DMS114 treated with DMSO at 0.1 percent for 48 hours (cell line): Measurements from ENCODE around the gene CHST15.
"Not testable (repeated sequence)": the region's sequence is repeated elsewhere in the genome, so short reads cannot be mapped to it uniquely, and the experiment has no call there.

Source experiments
- DNase-seq: peaks from one replicate; lab custom pipeline; 2025; ENCODE audit not compliant: unreplicated experiment; lab: John Stamatoyannopoulos, UW

The CHST15 gene

DNA sequence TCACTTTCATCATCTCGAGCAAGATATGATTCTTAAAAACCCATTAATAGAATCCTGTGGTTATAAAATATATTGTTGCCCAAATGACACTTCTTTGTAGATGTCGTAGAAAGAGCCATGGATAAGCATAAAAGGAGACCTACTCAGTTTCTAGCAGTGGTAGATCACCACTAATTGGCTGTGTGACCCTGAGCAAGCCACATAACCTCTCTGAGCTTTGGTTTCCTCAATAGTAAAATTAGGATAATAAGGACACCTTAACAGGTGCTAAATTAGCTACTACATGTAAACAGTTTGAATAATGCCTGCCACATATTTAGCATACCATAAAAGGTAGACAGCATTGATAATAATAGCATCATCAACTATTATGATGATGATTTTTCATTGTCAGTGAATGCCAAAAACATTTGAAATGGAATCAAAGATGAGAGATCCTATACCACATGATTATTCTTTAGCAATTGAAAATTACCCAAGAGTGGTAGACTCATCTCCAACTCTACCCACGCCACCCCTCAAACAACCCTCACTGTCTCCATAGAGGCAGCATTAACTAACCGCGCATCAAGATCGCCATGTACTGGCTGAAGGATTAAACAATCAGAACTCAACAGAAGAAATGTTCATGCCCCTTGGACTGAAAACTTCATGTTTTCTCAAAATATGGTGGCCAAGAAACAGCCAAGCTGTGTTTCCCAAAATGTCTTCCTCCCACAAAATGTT lies 45.8 kb downstream of the CHST15 start:
- no peak for DNase-seq

DNA sequence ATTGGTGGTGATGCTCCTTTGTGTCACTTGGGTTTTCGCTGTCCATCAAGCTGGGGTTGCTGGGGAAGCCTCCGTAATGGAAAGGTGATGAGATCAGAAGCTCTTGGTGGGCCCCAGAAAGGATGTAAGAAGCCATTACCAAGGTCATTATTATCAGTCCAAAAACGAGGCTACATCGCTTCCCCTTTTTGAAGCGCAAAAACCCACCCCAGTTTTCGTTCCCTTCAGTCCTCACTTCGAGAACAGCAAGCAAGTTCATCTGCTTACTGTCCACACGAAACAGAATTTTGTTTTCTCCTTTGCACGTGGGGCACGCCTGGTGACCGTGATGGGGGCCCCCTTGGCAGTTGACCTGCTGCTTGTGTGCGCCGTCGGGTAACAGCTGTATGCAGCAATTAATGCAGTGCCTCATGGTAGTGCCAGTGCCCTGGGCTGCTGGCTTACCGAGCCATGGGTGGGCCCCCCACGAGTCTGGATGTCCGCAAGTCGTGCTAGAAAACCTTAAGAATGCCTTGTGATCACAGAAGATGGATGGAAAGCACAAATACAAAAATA lies 47.5 kb downstream of the CHST15 start:
- DNase-seq, result no peak

DNA sequence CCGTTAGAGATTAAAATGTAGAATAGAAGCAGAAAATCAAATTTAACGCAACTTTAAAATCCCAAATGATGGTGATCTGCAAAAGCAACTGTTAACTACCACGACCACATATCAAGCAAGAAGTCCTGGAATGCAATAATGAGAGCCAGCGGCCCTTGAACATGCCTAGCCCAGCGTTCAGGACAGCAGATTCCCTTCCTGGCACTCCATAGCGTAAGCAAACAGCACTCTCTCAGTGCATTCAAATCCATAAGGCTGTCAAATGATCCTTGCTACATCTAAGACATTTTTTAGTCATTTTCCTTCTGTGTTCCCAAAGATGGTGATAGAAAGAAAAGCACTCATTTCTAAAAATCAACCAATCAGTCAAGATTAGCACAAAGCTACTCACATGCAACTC lies 48.1 kb downstream of the CHST15 start:
- DNase-seq, result no peak

- no peak for DNase-seq
Observed at GRCh38 chr10:124044143-124044862, 49.1 kb downstream of the CHST15 start.

DNA sequence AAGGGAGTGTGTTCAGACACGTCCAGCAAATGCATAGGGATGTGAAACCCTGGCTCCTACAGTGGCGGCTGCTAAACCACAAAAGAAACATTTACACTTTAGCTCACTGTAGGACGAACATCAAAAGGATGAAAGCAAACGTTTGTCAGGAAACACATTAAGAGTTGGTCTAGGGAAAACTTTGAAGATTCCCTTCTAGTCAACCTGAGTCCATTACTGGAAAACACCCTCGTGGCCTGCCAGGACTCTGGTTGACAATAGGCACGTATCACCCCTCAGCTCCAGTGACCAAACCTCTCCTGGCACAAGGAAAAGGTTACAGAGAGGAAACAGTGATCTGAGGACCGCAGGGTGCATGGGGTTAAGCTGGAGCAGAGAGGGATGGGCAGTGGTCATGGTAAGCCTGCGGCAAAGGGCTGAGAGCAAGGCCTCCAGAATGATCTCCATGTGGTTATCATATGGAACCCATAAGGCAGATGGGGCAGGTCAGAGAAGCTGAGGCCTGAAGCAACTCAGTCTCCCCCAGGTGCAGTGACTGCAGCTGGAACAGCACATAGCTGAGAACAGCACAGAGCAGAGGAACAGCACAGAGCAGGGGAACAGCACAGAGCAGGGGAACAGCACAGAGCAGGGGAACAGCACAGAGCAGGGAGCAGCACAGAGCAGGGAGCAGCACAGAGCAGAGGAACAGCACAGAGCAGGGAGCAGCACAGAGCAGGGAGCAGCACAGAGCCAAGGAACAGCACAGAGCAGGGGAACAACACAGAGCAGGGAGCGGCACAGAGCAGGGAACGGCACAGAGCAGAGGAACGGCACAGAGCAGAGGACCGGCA lies 49.9 kb downstream of the CHST15 start:
- no peak for DNase-seq

DNA sequence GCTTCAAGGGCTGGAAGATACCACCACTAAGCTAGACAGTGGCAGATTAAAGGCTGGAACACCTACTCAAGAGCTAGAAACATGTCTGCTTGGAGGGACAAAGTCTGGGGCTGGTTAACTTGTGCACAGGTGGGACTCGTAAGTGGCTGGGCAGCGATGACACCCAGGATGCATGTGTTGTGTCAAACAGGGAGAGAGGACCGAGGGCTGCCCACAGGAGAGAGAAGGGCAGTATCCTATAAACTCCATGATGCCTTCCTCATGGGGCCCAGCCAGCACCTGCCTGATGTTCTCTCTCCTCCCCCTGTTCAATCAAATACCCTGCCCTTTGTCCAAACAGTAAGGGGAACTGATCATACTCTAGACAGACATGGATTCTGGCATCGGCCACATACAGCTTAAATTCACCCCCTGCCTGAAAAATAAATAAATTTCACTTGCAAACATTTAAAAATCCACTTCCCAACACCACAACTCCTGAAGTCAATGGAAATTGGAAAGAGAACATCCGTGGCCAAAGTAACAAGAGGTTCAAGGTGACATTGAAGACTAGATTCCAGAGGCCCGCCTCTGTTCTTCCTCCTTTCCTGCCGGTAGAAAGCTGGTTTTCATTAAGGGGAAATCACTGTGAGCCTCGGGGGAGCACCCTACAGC lies 50.6 kb downstream of the CHST15 start:
- no peak for DNase-seq

- DNase-seq, result no peak
Observed at GRCh38 chr10:124041675-124042445, 51.5 kb downstream of the CHST15 start.

DNA sequence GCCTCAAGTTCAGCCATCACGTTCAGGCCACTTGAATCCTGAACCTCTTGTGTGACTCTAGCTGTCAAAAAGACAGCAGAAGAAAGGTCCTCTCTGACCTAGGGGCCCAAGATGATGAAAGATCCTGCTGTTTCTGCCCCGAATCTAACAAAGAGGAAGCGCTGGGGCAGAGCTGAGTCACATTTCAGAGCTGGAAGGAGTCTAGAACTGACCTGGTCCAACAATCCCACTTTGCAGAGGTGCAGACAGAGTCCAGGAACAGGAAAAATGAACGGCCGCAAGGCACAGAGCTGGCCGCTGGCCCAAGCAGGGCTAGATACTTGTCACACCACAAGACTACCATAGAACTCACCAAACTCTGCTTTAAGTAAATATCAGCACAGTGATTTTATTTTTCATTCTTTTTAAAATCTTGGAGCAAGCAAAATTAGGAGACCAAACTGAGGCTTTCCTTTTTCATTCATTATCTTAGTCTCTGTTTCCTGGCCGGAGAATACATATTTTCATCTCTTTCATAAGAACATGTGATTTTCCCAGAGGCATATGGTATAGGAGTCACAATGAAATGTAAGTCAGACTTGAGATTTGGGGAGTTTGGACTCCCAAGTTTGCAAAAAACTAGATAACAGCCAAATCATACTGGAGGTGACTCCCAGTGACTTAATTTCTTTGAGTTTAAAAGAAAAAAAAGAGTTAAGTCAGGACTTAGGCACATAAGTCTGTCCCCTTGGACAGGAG lies 52.8 kb downstream of the CHST15 start:
- no peak for DNase-seq

GRCh38 chr10:124039483-124040013 lies 53.9 kb downstream of the CHST15 start:
- DNase-seq, result no peak

DNA sequence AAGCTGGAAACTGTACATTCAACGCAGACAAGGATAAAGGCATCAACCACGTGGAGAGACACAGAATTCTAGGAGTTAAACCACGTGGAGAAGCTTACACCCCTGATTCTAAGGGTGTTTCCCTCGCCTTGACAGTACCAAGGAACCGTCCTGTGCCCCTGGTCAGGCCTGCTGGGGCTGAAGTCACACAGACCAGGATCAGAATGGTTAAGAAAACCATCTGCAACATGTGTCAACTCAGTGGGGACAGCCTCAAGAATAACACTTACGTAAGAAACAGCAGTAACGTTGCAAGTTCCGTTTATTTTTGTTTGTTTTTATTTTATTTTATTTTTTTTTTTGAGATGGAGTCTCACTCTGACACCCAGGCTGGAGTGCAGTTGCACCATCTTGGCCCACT lies 55.6 kb downstream of the CHST15 start:
- DNase-seq, result no peak

- no peak for DNase-seq
Observed at GRCh38 chr10:124037286-124037685, 56.1 kb downstream of the CHST15 start.

DNA sequence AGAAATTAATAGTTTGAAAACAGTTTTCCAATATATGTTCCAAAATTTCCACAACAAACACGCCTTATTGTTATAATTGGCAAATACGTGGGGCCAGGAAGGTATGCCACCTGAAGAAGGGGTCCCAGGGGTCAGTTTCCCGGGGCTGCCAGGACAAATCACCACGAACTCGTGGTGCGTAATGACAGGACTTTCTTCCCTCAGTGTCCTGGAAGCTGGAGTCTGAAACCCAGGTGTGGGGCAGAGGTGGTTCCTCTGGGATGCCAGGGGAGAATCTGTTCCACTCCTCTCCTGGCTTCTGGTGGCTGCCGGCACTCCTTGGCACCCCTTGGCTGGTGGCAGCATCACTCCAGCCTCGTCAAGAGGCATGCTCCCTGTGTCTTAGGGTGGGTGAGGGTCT lies 56.7 kb downstream of the CHST15 start:
- DNase-seq, result no peak

DNA sequence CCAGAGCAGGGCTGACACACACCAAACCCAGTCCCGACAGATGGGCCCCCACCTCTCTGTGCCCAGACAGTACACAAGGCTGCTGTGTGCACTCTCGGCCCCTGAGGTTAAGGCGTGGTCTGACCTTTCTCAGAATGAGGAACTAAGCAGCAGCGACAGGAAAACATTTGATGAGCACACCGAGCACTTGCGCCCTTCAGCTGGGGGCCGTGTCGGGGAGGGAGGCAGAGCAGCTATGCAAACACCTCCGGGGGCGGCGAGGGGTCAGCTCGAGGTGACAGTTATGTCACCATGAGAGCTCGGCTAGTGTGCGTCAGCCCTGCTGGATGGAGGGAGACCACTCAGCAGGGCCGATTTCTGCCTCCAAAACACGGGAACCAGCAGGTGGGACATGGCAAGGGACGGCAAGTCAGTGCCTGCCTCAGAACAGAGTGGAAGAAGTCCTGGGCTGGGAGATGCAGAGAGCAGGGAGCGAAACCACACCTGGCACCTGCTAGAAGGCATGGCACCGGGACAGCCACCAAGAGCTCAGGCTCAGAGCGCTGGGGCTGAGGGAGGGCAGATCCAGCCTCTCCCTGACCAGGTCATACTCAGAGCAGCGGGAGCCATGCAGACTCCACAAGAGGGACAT lies 57.4 kb downstream of the CHST15 start:
- DNase-seq, result no peak

GRCh38 chr10:124035306-124035927 lies 58.0 kb downstream of the CHST15 start:
- no peak for DNase-seq

- not testable (repeated sequence) for DNase-seq
Observed at GRCh38 chr10:124034576-124035305, 58.7 kb downstream of the CHST15 start.

DNA sequence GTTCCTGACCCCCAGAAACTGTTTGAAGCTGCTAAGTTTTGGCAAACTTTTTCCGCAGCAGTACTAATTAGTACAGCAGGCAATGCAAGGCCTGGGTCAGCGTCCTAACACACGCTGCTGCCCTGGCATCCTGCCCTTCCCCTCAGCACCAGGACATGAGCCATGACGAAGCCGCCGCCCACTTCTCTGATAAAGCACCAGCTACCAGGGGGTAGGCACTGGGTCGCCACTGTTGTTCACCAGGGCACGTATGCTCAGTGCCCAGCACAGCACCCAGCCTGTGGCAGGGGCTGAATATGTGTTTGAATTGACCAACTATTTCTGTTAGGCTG lies 59.5 kb downstream of the CHST15 start:
- no peak for DNase-seq

DNA sequence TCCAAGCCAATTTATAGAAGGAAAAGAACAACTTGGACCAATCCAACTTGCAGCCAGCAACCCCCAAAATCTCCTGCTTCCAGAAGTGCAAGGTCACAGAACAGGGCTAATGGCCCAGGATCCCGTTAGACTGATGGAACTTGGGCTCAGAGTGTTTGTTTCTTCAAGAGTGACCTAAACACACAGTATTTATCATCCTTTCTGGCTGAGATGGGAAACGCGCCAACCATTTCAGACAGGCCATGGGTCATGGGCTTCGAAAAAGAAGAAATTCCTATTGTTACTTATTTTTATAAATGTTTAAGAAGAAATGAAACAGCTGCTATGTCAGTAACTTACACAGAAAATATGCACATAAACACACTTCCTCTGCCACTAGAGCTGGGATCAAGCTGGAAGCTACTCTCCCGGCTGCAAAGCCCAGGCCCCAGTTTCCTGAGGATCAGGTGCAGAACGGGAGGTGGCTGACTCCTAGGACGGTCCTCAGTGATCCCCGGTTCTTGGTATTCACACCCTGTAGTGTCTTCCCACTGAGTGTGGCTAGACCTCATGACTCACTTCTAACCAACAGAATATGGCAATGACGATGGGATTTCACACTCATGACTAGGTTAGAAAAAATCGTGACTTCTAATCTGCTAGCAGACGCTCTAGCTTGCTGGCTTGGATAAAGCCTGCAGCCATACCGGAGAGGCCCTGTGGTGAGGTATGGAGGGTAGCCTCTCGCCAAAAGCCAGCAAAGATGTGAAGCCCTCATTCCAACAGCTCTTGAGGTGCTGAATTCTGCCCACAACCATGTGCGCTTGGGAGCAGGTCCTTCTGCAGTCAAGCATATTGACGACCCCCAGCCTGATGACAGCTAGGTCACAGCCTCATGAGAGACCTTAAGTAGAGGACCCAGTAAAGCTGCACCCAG lies 60.2 kb downstream of the CHST15 start:
- no peak for DNase-seq
